Psoas muscle (tissue), 8 donors: ENCODE results near the gene EPC1. TPM values are rescaled to one million over a fixed set of nuclear protein-coding genes. Genes with fewer than 3 reads are reported as not detected.
A peak's percentile ranks its signal among the peaks of the same experiment; 100 is the strongest.

Source experiments
- ATAC-seq, 4 donors: fragments of 200-7000 bp; cut with Tn5 transposase; one replicate each; pipeline ENCODE4 v1.9.1; 2020; ENCODE audit warnings: moderate library complexity in 3 of 4, mild to moderate bottlenecking in 2 of 4
- DNase-seq, 2 donors: peaks; one replicate each; pipeline ENCODE4 v3.0.0-alpha.2; 2020
- H3K27ac ChIP-seq: fragments of 200-600 bp; one replicate; pipeline ENCODE4 v1.8.0; 2022
- H3K27me3 ChIP-seq, 3 donors: fragments of 200-600 bp in 1 of 3; one replicate each; pipeline versions ENCODE4 v1.6.1 to v1.8.0; 2013 to 2022; ENCODE audit warnings: low read length in 2 of 3, mild to moderate bottlenecking in 2 of 3, moderate library complexity in 1 of 3; ENCODE audit not compliant: insufficient read depth in 3 of 3
- H3K36me3 ChIP-seq, 2 donors: fragments of 200-600 bp in 1 of 2; one replicate each; pipeline versions ENCODE4 v1.6.1 to v1.8.0; 2013 to 2022; ENCODE audit warnings: low read depth in 1 of 2, mild to moderate bottlenecking in 1 of 2, moderate library complexity in 1 of 2; ENCODE audit not compliant: insufficient read depth in 1 of 2
- H3K4me1 ChIP-seq: fragments of 200-600 bp; one replicate; pipeline ENCODE4 v1.8.0; 2022
- H3K4me3 ChIP-seq: fragments of 200-600 bp; one replicate; pipeline ENCODE4 v1.8.0; 2022; ENCODE audit warnings: mild to moderate bottlenecking
- H3K9me3 ChIP-seq: fragments of 200-600 bp; one replicate; pipeline ENCODE4 v1.8.0; 2022
- WGBS, 3 donors: extraction: QIAGEN DNeasy Blood & Tissue Kit; methylation state at CpG; one replicate each; pipeline versions ENCODE4 v1.1.6 to v1.1.7; 2013; 5-methylcytosine and 5-hydroxymethylcytosine counted together
- intact Hi-C, 2 donors: fragments of 100-400 bp; cut with DNase I; formaldehyde crosslinking; loops; one replicate each; pipeline versions ENCODE4 v1.11.0 to v1.14.2; 2022
- polyA plus RNA-seq, 3 donors: library from polyadenylated mRNA; stranded (reverse); fragments of 200-250 nt; gene quantifications; one replicate each; pipeline ENCODE4 v1.2.3, GENCODE V29; 2013
- total RNA-seq, 4 donors: library from RNA; stranded (reverse); fragmentation: NEBNext Ultra II Directional in 2 of 4; extraction: Animal tissue kit (Norgen Biotek cat#: 25700) in 2 of 4; gene quantifications; one replicate each; pipeline versions ENCODE4 v1.2.1 to v1.2.4, GENCODE V29; 2021 to 2023
- TF ChIP-seq, protein P1 (sequence below): fragments of 200-600 bp; IDR thresholded peaks from one replicate; pipeline ENCODE4 v1.8.0; 2022; ENCODE audit warnings: antibody characterized with exemption
- donor health status: healthy with polysubstance abuse.
- donor health status: DM: no; HTN: no; CAD: no; lungs with moderate emphysema.
- donor health status: Bipolar disorder and iron deficiency.
- donor health status: healthy.
- donor health status: DM: yes; HTN: yes; CAD: no.
- donor health status: DM: no; HTN: no; CAD: no.
- donor health status: DM: no; HTN: no; CAD: no.
- donor health status: DM: yes; HTN: yes; CAD: no.

Gene EPC1
- total and polyA plus RNA-seq, 7 donors: 19.5 to 37.1 (median 23.4) TPM

DNA sequence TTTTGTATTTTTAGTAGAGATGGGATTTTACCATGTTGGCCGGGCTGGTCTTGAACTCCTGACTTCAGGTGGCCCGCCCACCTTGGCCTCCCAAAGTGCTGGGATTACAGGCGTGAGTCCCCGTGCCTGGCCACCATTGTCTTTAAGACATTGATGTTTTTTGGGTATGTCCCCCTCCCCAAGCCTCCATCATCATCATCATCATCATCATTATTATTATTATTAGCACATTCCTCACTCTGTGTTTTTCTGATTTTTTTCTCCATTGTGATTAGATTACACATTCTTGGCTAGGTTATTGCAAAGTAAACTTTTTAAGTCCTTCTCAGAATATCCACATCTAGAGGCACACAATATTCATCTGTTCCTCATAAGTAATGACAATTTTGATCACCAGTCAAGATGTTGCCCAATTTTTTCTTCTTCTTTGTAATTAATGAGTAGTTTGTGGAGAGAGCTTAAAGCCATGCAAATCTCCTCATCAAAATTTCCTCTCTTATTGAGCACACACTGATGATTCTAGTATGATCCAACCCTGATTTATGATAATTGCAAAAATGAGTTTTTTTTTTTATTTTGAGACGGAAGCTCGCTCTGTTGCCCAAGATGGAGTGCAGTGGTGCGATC lies 47.5 kb downstream of the EPC1 start:
- Histone ChIP-seq H3K27ac (no peak overlapping the region), H3K4me1 (peaks cover 6% of the 10 kb centered on the region)

DNA sequence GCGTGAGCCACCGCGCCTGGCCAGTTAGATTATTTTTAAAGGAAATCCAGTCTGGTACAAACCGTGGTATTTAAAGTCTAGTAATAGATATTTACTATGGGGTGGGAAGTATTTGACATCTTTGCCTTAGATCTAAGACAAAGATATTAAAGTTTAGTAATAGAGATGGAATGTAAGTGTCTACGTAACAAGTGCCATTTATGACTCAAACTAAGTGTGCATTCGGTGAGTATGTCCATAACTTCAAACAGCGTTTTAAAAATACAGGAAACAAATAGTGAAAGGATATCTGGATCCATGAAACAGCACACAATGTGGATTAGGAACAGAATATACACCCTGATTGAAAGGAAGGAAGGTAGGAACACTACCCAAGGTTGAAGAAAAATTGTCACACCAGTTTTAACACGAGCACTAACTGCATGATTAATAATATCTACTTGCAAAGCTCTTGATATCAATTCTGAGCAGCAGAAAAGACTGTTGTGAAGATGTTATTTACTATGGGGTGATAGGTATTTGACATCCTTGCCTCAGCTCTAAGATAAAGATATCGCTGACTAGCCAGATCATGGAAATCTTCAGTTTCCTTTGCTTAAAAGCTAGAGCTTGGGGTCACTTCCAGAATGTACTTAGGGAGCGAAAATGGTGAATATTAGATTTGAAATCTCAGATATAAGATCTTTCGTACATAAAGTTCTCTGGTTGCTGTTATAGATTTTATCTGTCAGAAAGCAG lies 48.7 kb downstream of the EPC1 start:
- ATAC-seq: no peak
- DNase-seq: no peak
- Histone ChIP-seq H3K4me3 (no peak overlapping the region), H3K9me3 (no peaks in the 10 kb centered on the region), H3K36me3 (peaks cover 0 to 10% of the 10 kb centered on the region in 2 donors), H3K27me3 (no peaks in the 10 kb centered on the region), H3K27ac (no peak overlapping the region), H3K4me1 (peaks cover 6% of the 10 kb centered on the region)
- 91 to 93% (median 93%) methylated on average over 11 of the region's 11 CpGs for WGBS, 3 donors
- intact Hi-C loops: loop anchor here in 1 of 2 donors (10.0 kb wide), 1 partner anchor 47 kb away; the partner anchor contains the start of gene EPC1
- TF ChIP-seq, protein P1, sequence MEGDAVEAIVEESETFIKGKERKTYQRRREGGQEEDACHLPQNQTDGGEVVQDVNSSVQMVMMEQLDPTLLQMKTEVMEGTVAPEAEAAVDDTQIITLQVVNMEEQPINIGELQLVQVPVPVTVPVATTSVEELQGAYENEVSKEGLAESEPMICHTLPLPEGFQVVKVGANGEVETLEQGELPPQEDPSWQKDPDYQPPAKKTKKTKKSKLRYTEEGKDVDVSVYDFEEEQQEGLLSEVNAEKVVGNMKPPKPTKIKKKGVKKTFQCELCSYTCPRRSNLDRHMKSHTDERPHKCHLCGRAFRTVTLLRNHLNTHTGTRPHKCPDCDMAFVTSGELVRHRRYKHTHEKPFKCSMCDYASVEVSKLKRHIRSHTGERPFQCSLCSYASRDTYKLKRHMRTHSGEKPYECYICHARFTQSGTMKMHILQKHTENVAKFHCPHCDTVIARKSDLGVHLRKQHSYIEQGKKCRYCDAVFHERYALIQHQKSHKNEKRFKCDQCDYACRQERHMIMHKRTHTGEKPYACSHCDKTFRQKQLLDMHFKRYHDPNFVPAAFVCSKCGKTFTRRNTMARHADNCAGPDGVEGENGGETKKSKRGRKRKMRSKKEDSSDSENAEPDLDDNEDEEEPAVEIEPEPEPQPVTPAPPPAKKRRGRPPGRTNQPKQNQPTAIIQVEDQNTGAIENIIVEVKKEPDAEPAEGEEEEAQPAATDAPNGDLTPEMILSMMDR: no peak

More for the DNA sequence above, 47.5 kb downstream of the EPC1 start:
- peaks cover 0 to 18% of the 10 kb centered on the region in 2 donors for H3K36me3 ChIP-seq
- no peak for DNase-seq
- no peaks in the 10 kb centered on the region for H3K9me3 ChIP-seq
- H3K4me3 ChIP-seq: no peak overlapping the region
- WGBS, 3 donors: 84 to 97% (median 96%) methylated on average over 7 of the region's 7 CpGs
- no peak for ATAC-seq
- no peaks in the 10 kb centered on the region for H3K27me3 ChIP-seq
- TF ChIP-seq, protein P1: no peak
- intact Hi-C loops: loop anchor here in 1 of 2 donors (10.0 kb wide), 1 partner anchor 45 kb away; the partner anchor contains the start of gene EPC1

DNA sequence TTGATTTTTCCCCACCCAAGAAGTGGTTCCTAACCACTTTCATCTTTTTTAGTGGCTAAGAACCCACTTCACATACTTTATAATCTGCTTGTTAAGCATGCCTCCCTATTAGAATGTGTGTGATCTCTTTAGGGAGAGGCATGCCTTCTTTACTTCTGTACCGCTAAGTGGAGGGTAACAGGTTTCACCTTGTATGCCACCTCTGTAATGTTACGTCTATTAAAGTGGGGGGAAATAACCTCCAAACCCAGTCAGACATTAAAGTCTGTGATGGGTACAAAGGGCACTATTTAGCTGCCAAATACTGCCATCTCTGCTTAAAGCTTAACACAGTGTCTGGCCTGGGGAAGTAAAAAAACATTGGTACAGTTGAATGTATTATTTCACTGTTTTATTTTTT lies 51.9 kb downstream of the EPC1 start:
- H3K9me3 ChIP-seq: no peaks in the 10 kb centered on the region
- peaks cover 0 to 33% of the 10 kb centered on the region in 2 donors for H3K36me3 ChIP-seq
- H3K27ac ChIP-seq: no peak overlapping the region
- H3K4me3 ChIP-seq: no peak overlapping the region
- no peak for DNase-seq
- ATAC-seq: peak in 1 of 4 donors; percentile 18
- WGBS, 3 donors: 65 to 81% (median 68%) methylated on average over 2 of the region's 2 CpGs
- TF ChIP-seq, protein P1: no peak
- intact Hi-C loops: loop anchor here in 1 of 2 donors (10.0 kb wide), 1 partner anchor 50 kb away; the partner anchor contains the start of gene EPC1
- H3K4me1 ChIP-seq: peaks cover 6% of the 10 kb centered on the region
- no peaks in the 10 kb centered on the region for H3K27me3 ChIP-seq

DNA sequence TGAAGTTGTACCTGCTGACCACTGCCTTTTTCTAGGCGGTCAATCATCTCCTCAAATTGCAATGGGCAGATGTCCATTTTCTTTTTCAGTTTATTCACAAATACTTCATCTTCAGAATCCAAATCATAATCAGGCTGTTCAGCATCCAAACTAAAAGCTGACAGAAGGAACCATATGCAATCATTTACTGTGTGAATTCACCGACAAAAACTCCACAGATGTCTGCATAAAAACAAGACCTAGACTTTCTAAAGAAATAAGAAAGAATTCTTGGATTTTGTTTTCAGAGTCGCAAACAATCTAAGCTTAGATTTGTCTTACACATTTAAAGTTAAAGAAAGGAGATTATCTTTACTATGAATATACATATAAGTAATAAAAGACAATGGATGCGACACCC lies 53.4 kb downstream of the EPC1 start:
- intact Hi-C loops: loop anchor here in 1 of 2 donors (10.0 kb wide), 1 partner anchor 51 kb away; the partner anchor contains the start of gene EPC1
- 92 to 97% (median 92%) methylated on average over 4 of the region's 4 CpGs for WGBS, 3 donors
- TF ChIP-seq, protein P1: no peak
- Histone ChIP-seq H3K27me3 (no peaks in the 10 kb centered on the region), H3K36me3 (peaks cover 0 to 45% of the 10 kb centered on the region in 2 donors), H3K4me3 (no peak overlapping the region), H3K9me3 (no peaks in the 10 kb centered on the region), H3K27ac (no peak overlapping the region), H3K4me1 (peaks cover 6% of the 10 kb centered on the region)
- DNase-seq (no peak), ATAC-seq (no peak)
